A549 (cell line): Measurements from ENCODE around the gene RELT. TPM values are rescaled to one million over a fixed set of nuclear protein-coding genes. Genes with fewer than 3 reads are reported as not detected.

Experiments used
- ATAC-seq, 2 experiments: fragments of 200-7000 bp in 1 of 2; fragments of >200 bp in 1 of 2; cut with Nextera tagmentation in 1 of 2; cut with Tn5 transposase in 1 of 2; 3 replicates each; pipeline versions ENCODE4 v1.8.0 to v1.9.1; 2018 to 2020; ENCODE audit warnings: mild to moderate bottlenecking in 1 of 2, moderate library complexity in 1 of 2
- CTCF ChIA-PET: fragments of 300-600 bp; sonication (Branson Sonifier 250); formaldehyde crosslinking; extraction: SDS; loops from one replicate; lab custom pipeline; 2021; ENCODE audit warnings: antibody characterized with exemption, inconsistent platforms; lab: Yijun Ruan, JAX
- POLR2A ChIA-PET: fragments of 350-600 bp; formaldehyde crosslinking; extraction: SDS; loops from one replicate; lab custom pipeline; 2021; ENCODE audit warnings: antibody characterized with exemption, inconsistent platforms; lab: Yijun Ruan, JAX
- DNase-seq, 2 experiments: peaks; one replicate each; pipeline versions ENCODE4 v3.0.0 to v3.0.0-alpha.2; 2011 to 2016; ENCODE audit warnings: low read depth in 1 of 2, low spot score in 1 of 2
- FAIRE-seq: peaks from 2 replicates; lab custom pipeline; 2011; peaks lifted over from hg19 to GRCh38; lab: Jason Lieb, UNC
- H3K27ac ChIP-seq, 2 experiments: fragments of >200 bp; sonication (Bioruptor Twin); formaldehyde crosslinking; 3 replicates each; pipeline ENCODE4 v1.5.1; 2016 to 2017
- H3K4me1 ChIP-seq: fragments of >200 bp; sonication (Bioruptor Twin); formaldehyde crosslinking; 3 replicates; pipeline ENCODE4 v1.6.1; 2016
- H3K4me2 ChIP-seq: fragments of >200 bp; sonication (Bioruptor Twin); formaldehyde crosslinking; 3 replicates; pipeline ENCODE4 v1.6.1; 2016
- H3K4me3 ChIP-seq: fragments of >200 bp; sonication (Bioruptor Twin); formaldehyde crosslinking; 3 replicates; pipeline ENCODE4 v1.5.1; 2016
- H3K9me3 ChIP-seq: fragments of >200 bp; sonication (Bioruptor Twin); formaldehyde crosslinking; 3 replicates; pipeline ENCODE4 v1.6.1; 2016
- CBX2 ChIP-seq: fragments of 200-600 bp; sonication (generic); IDR thresholded peaks from 2 replicates; pipeline ENCODE4 v1.6.1; 2016; ENCODE audit warnings: low read depth, mild to moderate bottlenecking, borderline replicate concordance
- CEBPB ChIP-seq, 2 experiments: fragments of >200 bp in 1 of 2; sonication (Bioruptor Twin) in 1 of 2; formaldehyde crosslinking in 1 of 2; IDR thresholded peaks; 2 replicates each; pipeline ENCODE4 v1.6.1; 2012 to 2016
- EHMT2 ChIP-seq: fragments of 200-600 bp; sonication (generic); IDR thresholded peaks from 2 replicates; pipeline ENCODE4 v1.6.1; 2016; ENCODE audit warnings: antibody characterized with exemption, low read depth, mild to moderate bottlenecking, moderate library complexity
- EP300 ChIP-seq, 2 experiments: fragments of >200 bp; sonication (Bioruptor Twin); formaldehyde crosslinking; IDR thresholded peaks; 2 replicates in 1 of 2; 3 replicates in 1 of 2; pipeline ENCODE4 v1.6.1; 2016 to 2017
- GATA3 ChIP-seq: IDR thresholded peaks from 2 replicates; pipeline ENCODE4 v1.6.1; 2012; ENCODE audit warnings: borderline replicate concordance
- HDAC2 ChIP-seq: fragments of 200-600 bp; sonication (generic); IDR thresholded peaks from 2 replicates; pipeline ENCODE4 v1.6.1; 2016
- HOXB5 ChIP-seq: fragments of 250-450 bp; sonication (Bioruptor Pico); IDR thresholded peaks from 2 replicates; pipeline ENCODE4 v1.5.0; 2020; ENCODE audit warnings: mild to moderate bottlenecking, moderate library complexity
- KDM1A ChIP-seq: fragments of 200-600 bp; sonication (generic); IDR thresholded peaks from 2 replicates; pipeline ENCODE4 v1.6.1; 2016; ENCODE audit warnings: low read depth, mild to moderate bottlenecking
- NFE2L2 ChIP-seq: fragments of 150-350 bp; conservative IDR thresholded peaks from 2 replicates; pipeline ENCODE4 v1.6.1; 2014; ENCODE audit warnings: low read length
- PBX3 ChIP-seq: IDR thresholded peaks from 2 replicates; pipeline ENCODE4 v1.6.1; 2012
- RCOR1 ChIP-seq: fragments of 150-350 bp; IDR thresholded peaks from 2 replicates; pipeline ENCODE4 v1.6.1; 2014; ENCODE audit warnings: antibody characterized with exemption, low read length, low read depth
- RFX5 ChIP-seq: fragments of 450-650 bp; IDR thresholded peaks from 2 replicates; pipeline ENCODE4 v1.7.1; 2014; ENCODE audit warnings: antibody characterized with exemption, mild to moderate bottlenecking, moderate library complexity
- TFCP2L1 ChIP-seq: fragments of 250-450 bp; sonication (Bioruptor Pico); IDR thresholded peaks from 2 replicates; pipeline ENCODE4 v1.5.0; 2021; ENCODE audit warnings: mild to moderate bottlenecking
- ZFP36 ChIP-seq: fragments of 450-650 bp; IDR thresholded peaks from 2 replicates; pipeline ENCODE4 v1.6.1; 2014; ENCODE audit warnings: borderline replicate concordance; ENCODE audit not compliant: partially characterized antibody
- ZNF302 ChIP-seq: fragments of 250-450 bp; sonication (Bioruptor Pico); IDR thresholded peaks from 2 replicates; pipeline ENCODE4 v1.9.0; 2021; ENCODE audit warnings: inconsistent platforms, mild to moderate bottlenecking, moderate library complexity
- WGBS: methylation state at CpG from one replicate; pipeline ENCODE4 v1.1.6; 2017; ENCODE audit errors: missing lambda C conversion rate; 5-methylcytosine and 5-hydroxymethylcytosine counted together
- polyA plus RNA-seq, 4 experiments: library from polyadenylated mRNA; depleted of rRNA in 3 of 4; stranded (reverse); fragments of >200 nt; fragmentation: RNase III in 1 of 4; extraction: RNeasy Plus Mini Kit Qiagen cat#74134 plus additional on column Dnase treatment in 1 of 4; gene quantifications; 2 replicates in 3 of 4; 3 replicates in 1 of 4; pipeline ENCODE4 v1.2.3, GENCODE V29; 2011 to 2017
- TF ChIP-seq, protein P1 (sequence below): IDR thresholded peaks from 2 replicates; pipeline ENCODE4 v1.6.1; 2012
- TF ChIP-seq, protein P2 (sequence below): fragments of >200 bp; sonication (Bioruptor Twin); formaldehyde crosslinking; IDR thresholded peaks from 3 replicates; pipeline ENCODE4 v1.5.1; 2016
- TF ChIP-seq, protein P3 (sequence below): fragments of 150-350 bp; IDR thresholded peaks from 2 replicates; pipeline ENCODE4 v1.6.1; 2014; ENCODE audit warnings: low read depth, mild to moderate bottlenecking, low read length

Gene RELT
- polyA plus RNA-seq, 2 of the 4 experiments (the other 2 are of a cell fraction), result 2.9 to 5.2 TPM

- 88% methylated on average over 20 of the region's 20 CpGs for WGBS
- H3K9me3 ChIP-seq, result no peaks in the 10 kb centered on the region
- ATAC-seq, result no peak
- H3K4me1 ChIP-seq, result no peaks in the 10 kb centered on the region
- TF ChIP-seq RCOR1 (no peak), CBX2 (no peak), RFX5 (no peak), TFCP2L1 (no peak), GATA3 (no peak), PBX3 (no peak), HDAC2 (no peak), ZFP36 (no peak), HOXB5 (CRISPR knock-in tag) (no peak), CEBPB (IDR thresholded peaks at IDR 0.05) (no peak), KDM1A (no peak), EP300 (IDR thresholded peaks at IDR 0.05) (no peak), NFE2L2 (no peak)
- TF ChIP-seq, protein P1, sequence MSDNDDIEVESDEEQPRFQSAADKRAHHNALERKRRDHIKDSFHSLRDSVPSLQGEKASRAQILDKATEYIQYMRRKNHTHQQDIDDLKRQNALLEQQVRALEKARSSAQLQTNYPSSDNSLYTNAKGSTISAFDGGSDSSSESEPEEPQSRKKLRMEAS, result no peak
- TF ChIP-seq, protein P2, sequence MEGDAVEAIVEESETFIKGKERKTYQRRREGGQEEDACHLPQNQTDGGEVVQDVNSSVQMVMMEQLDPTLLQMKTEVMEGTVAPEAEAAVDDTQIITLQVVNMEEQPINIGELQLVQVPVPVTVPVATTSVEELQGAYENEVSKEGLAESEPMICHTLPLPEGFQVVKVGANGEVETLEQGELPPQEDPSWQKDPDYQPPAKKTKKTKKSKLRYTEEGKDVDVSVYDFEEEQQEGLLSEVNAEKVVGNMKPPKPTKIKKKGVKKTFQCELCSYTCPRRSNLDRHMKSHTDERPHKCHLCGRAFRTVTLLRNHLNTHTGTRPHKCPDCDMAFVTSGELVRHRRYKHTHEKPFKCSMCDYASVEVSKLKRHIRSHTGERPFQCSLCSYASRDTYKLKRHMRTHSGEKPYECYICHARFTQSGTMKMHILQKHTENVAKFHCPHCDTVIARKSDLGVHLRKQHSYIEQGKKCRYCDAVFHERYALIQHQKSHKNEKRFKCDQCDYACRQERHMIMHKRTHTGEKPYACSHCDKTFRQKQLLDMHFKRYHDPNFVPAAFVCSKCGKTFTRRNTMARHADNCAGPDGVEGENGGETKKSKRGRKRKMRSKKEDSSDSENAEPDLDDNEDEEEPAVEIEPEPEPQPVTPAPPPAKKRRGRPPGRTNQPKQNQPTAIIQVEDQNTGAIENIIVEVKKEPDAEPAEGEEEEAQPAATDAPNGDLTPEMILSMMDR, result no peak
- TF ChIP-seq, protein P3, sequence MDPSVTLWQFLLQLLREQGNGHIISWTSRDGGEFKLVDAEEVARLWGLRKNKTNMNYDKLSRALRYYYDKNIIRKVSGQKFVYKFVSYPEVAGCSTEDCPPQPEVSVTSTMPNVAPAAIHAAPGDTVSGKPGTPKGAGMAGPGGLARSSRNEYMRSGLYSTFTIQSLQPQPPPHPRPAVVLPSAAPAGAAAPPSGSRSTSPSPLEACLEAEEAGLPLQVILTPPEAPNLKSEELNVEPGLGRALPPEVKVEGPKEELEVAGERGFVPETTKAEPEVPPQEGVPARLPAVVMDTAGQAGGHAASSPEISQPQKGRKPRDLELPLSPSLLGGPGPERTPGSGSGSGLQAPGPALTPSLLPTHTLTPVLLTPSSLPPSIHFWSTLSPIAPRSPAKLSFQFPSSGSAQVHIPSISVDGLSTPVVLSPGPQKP, result no peak
- TF ChIP-seq, all 56 proteins: peak for 0
- ChIA-PET CTCF (interaction anchor here (0.6 to 39.3 kb wide), 6 partner anchors 8 to 716 kb away, joined by 3 to 667 read pairs (median 4); no protein-coding TSS in a partner anchor), POLR2A (no interaction called here)
- H3K4me3 ChIP-seq, result no peak overlapping the region
- no peak for FAIRE-seq
- DNase-seq, result no peak
- no peak overlapping the region for H3K4me2 ChIP-seq
- no peak overlapping the region for H3K27ac ChIP-seq
Measured at GRCh38 chr11:73367482-73368024, 8.6 kb upstream of the RELT start.

DNA sequence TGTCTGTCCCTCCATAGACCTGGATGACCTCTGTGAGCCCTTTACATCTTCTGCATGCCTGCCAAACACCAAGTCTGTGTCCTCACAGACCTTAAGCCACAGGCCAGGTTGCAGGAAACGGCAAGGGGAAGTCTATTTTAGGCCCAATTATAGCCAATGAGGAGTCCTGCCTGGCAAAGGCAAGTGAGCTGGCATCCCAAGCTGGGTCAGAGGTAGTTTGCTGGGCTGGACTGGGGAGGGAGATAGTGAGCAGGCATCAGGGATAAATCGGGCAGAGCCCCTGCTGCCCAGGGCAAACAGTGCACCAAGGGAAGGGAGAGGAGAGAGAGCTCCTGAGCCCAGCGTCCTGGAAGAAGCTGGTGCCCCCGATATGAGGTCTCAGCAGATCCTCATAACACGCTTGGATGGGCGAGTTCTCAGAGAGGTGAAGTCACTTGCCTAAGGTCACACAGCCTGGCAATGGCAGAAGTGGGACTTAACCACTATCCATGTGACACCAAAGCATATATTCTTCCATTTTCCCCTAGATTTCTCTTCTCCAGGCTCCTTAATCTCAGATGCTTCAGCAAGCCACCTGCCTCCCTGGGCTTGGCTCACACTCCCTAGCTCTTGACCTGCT lies 3.7 kb upstream of the RELT start:
- Histone ChIP-seq H3K4me1 (peaks cover 10% of the 10 kb centered on the region), H3K4me2 (no peak overlapping the region), H3K27ac (no peak overlapping the region), H3K9me3 (no peaks in the 10 kb centered on the region), H3K4me3 (no peak overlapping the region)
- ChIA-PET CTCF (interaction anchor here (0.5 to 39.3 kb wide), 9 partner anchors 10 to 762 kb away, joined by 3 to 667 read pairs (median 13); no protein-coding TSS in a partner anchor), POLR2A (no interaction called here)
- ATAC-seq, result peak; percentile 40 to 69; a peak in 5 of 6 replicates
- WGBS, result 51% methylated on average over 6 of the region's 6 CpGs
- no peak for FAIRE-seq
- no peak for TF ChIP-seq ZNF302 (CRISPR knock-in tag)
- TF ChIP-seq, protein P1, result no peak
- TF ChIP-seq ZFP36, result peak; percentile 46
- TF ChIP-seq, protein P3, result no peak
- TF ChIP-seq EHMT2, result no peak
- TF ChIP-seq, all 56 proteins: peak for 1
- peak; percentile 48 to 58 for DNase-seq
